Breast epithelium (tissue), 3 donors: ENCODE measurements around the gene ZNF785.

Experiments used
- POLR2AphosphoS5 ChIP-seq, 3 donors: sonication (generic); formaldehyde crosslinking; IDR thresholded peaks; one replicate each; pipeline ENCODE4 v1.6.1; 2017; ENCODE audit warnings: antibody characterized with exemption in 3 of 3
- TF ChIP-seq, protein P1 (sequence below), 3 donors: fragments of 450-650 bp; IDR thresholded peaks; one replicate each; pipeline ENCODE4 v1.5.1; 2016 to 2017; ENCODE audit warnings: antibody characterized with exemption in 3 of 3, mild to moderate bottlenecking in 3 of 3, moderate library complexity in 3 of 3

GRCh38 chr16:30569746-30570635 lies 15.5 kb downstream of the ZNF785 start:
- TF ChIP-seq, protein P1, sequence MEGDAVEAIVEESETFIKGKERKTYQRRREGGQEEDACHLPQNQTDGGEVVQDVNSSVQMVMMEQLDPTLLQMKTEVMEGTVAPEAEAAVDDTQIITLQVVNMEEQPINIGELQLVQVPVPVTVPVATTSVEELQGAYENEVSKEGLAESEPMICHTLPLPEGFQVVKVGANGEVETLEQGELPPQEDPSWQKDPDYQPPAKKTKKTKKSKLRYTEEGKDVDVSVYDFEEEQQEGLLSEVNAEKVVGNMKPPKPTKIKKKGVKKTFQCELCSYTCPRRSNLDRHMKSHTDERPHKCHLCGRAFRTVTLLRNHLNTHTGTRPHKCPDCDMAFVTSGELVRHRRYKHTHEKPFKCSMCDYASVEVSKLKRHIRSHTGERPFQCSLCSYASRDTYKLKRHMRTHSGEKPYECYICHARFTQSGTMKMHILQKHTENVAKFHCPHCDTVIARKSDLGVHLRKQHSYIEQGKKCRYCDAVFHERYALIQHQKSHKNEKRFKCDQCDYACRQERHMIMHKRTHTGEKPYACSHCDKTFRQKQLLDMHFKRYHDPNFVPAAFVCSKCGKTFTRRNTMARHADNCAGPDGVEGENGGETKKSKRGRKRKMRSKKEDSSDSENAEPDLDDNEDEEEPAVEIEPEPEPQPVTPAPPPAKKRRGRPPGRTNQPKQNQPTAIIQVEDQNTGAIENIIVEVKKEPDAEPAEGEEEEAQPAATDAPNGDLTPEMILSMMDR (IDR thresholded peaks at IDR 0.05): no peak
- no peak for TF ChIP-seq POLR2AphosphoS5 (IDR thresholded peaks at IDR 0.05)
